Erythroblast (primary cell): Measurements from ENCODE around the gene COL16A1.

Experiments
- GATA1 ChIP-seq: IDR thresholded peaks from 2 replicates; pipeline ENCODE4 v1.6.1; 2011; ENCODE audit warnings: low read depth, mild to moderate bottlenecking, control low read depth, low read length, moderate library complexity
- POLR2A ChIP-seq: IDR thresholded peaks from 2 replicates; pipeline ENCODE4 v1.6.1; 2011; ENCODE audit warnings: mild to moderate bottlenecking, low read length

GRCh38 chr1:31694964-31695313 is 8.9 kb downstream of the COL16A1 start:
- TF ChIP-seq GATA1 (no peak), POLR2A (no peak)
